SK-N-SH (cell line): ENCODE data around the gene FBXO4.

Source experiments
- CTCF ChIP-seq: fragments of 200-600 bp; sonication (generic); IDR thresholded peaks from 2 replicates; pipeline ENCODE4 v1.6.1; 2017; ENCODE audit warnings: antibody characterized with exemption, mild to moderate bottlenecking, moderate library complexity
- GABPA ChIP-seq: IDR thresholded peaks from 2 replicates; pipeline ENCODE4 v1.4.0; 2012; ENCODE audit warnings: low read depth, mild to moderate bottlenecking
- JUND ChIP-seq: IDR thresholded peaks from 2 replicates; pipeline ENCODE4 v1.4.0; 2012
- NFIC ChIP-seq: IDR thresholded peaks from 2 replicates; pipeline ENCODE4 v1.4.0; 2012; ENCODE audit warnings: borderline replicate concordance
- NRF1 ChIP-seq: IDR thresholded peaks from 2 replicates; pipeline ENCODE4 v1.6.1; 2012; ENCODE audit warnings: low read depth, mild to moderate bottlenecking, low read length
- RAD21 ChIP-seq: IDR thresholded peaks from 2 replicates; pipeline ENCODE4 v1.6.1; 2012; ENCODE audit warnings: mild to moderate bottlenecking, low read length
- RFX5 ChIP-seq: IDR thresholded peaks from 2 replicates; pipeline ENCODE4 v1.6.1; 2012; ENCODE audit warnings: mild to moderate bottlenecking, improper control_type of control experiment, low read length
- TEAD4 ChIP-seq: IDR thresholded peaks from 2 replicates; pipeline ENCODE4 v1.4.0; 2012; ENCODE audit warnings: mild to moderate bottlenecking, borderline replicate concordance; ENCODE audit not compliant: insufficient read depth
- YY1 ChIP-seq: IDR thresholded peaks from 2 replicates; pipeline ENCODE4 v1.4.0; 2012; ENCODE audit warnings: low read depth, mild to moderate bottlenecking

- TF ChIP-seq YY1 (no peak), NRF1 (no peak), TEAD4 (no peak), JUND (no peak), CTCF (no peak), RAD21 (no peak), NFIC (no peak), RFX5 (no peak), GABPA (no peak)
These were observed 37.4 kb downstream of the FBXO4 start for GRCh38 chr5:41962491-41962890.
